Cortex of kidney (tissue), 1 donor: ENCODE results near the gene SMURF2.
"Not testable (repeated sequence)": the region's sequence is repeated elsewhere in the genome, so short reads cannot be mapped to it uniquely, and the experiment has no call there.

Source experiments
- DNase-seq: peaks from one replicate; lab custom pipeline; 2025; lab: John Stamatoyannopoulos, UW

SMURF2 gene

DNA sequence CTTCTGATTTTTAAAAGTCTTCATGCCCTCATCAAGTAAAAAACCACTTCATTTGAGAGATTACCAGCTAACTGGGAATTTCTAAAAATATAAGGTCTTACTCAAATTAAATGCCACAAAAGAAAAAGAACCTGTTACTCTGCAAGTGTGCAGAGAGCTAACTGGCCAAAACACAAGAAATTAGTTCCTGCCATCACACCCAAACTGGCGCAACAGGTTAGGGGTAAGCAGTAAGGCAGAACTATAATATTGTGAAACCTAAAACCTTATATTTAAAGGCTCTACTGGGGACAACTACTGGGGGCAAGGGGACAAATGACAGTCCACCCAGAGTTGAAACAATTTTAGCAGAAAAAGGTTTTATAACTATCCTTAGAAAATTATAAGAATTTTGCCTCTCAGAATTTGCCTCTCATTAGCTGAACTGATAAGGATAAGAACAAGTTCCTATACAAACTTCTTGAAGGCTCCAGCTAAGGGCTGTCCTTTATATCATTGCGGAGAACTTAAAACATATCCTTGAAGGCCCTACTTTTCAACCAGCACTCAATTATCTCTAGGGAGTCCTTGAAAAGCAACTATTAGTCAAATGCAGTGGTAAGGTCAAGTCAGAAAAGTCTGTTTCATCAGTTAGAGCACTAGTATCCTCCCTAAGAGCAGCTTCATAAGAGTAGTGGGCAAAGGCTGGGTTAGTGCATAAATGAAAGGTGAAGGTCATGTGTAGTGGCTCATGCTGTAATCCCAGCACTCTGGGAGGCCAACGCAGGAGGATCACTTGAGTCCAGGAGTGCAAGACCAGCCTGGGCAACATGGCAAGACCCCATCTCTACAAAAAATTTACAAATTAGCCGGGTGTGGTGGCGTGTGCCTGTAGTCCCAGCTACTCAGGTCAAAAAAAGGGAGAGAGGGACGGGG is 31.5 kb downstream of the SMURF2 start:
- no peak for DNase-seq

DNA sequence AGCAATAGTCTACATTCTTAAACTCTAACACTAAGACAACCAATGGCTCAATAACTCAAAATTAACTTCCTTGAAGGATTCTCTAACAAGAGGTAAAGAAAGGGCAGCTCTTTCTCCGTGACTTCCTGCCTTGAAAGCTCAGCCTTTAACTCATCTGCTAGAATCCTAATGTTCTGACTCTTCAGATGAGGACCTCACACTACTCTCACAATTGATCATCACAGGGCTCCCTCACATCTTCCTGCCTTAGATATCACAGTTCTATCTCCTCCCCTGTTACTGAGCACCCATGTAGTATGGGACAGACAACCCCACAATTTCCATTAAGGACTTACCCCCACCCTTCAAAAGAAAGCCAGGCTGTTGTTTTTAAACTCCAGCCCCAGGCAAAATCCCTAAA is 33.5 kb downstream of the SMURF2 start:
- no peak for DNase-seq

DNA sequence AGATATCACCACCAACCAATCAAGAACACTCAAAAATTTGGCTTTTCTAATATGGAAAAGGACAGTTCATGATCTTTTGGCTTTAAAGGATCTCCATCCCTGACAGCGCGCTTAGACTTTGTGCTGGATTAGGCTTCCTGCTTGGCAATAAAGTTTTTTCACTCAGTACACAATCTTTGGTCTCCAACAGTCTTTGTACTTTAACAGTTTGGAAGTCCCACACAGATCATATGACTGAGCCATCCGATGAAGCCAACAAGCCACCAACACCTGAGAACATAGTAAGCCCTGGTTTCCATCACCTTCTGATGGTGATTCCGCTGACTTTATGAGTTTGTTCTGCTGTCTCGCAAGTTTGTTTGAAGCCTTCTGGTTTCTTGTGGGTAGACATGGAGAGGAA is 34.3 kb downstream of the SMURF2 start:
- no peak for DNase-seq

DNA sequence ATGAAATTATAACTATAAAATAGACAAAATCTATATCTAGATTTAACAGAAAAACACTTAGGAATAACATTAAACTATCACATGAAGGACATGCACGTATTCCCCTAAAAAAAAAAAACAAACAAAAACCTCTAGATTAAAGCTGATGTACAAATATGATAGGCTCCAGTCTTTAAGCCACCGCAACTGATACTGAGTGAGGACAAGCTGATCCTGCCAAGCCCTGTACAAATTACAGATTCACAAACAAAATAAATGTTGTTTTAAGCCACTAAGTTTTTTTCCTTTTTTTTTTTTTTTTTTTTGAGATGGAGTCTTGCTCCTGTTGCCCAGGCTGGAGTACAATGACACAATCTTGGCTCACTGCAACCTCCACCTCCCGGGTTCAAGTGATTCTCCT is 35.3 kb downstream of the SMURF2 start:
- no peak for DNase-seq

DNA sequence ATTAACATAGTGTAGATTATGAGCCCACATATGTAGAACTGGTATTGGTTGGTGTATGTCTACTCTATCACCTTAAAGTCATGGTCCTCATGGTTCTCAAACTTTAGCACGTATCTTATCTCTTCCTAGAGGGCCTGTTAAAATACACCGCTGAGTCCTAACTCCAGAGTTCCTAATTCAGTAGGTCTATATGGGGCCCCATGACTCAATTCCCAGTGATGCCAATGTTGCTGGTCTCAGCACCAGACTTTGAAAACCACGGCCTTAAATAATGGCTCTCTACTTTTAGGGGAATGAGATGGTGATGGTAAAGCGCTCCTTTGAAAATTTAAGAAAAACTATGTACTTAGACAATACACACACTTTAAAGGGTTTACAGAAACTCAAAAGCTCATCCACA is 36.6 kb downstream of the SMURF2 start:
- DNase-seq, result no peak

DNA sequence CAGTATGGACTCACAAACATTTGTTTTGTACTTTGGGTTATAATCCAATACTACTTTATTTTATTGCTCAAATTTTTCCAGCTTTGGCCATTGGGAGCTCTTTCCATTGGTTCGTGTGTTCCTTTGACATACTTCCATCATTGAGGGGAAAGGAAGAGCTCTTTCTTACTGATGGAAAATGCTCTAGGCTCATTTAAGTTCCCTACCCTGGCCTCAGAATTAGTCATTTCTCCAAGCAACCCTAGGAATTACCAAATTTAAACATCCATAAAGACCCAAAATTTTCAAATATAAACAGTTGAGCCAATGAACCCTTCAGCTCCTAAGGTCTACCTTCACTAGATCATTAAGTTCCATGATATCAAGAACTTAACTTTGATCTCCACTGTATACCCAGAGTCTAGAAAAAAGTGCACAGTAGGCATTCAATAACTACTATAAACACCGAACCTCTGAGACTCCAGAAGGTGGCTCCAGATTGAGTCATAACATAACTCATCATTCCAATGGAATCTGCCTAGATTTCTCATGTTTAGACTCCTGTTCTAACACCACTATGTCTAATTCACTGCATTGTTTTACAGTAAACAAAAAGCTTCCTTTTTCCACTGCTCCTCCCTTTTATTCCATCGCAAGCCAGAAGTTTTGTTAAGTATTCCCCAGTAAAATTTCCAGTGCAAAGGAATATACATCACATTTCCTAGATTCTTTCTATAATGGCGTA is 39.0 kb downstream of the SMURF2 start:
- DNase-seq, result no peak

DNA sequence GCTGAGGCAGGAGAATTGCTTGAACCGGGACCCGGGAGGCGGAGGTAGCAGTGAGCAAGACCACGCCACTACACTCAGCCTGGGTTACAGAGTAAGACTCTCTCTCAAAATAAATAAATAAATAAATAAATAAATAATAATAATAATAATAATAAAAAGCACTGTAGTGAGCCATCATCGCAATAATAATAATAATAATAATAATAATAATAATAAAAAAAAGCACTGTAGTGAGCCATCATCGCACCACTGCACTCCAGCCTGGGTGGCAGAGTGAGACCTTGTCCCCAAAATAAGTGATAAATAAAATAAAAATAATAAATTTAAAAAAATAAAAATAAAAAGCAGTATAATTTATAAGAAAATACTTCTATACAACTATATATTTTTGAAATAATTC is 40.3 kb downstream of the SMURF2 start:
- no peak for DNase-seq

DNA sequence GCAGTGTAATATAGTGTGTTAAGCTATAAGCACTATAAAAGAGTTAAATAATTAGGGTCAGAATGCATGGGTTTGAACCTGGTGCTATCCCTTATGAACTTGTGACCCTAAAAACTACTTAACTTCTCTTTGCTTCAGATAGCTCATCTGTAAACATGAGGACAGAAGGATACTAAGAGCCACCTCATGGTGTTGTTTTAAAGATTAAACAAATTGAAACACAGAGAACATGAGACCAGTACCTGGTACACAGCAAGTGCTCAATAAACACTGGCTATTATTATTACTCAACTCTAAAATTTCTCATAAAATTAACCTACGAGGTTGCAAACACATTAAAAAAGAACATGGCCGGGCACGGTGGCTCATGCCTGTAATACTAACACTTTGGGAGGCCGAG is 43.3 kb downstream of the SMURF2 start:
- no peak for DNase-seq

DNA sequence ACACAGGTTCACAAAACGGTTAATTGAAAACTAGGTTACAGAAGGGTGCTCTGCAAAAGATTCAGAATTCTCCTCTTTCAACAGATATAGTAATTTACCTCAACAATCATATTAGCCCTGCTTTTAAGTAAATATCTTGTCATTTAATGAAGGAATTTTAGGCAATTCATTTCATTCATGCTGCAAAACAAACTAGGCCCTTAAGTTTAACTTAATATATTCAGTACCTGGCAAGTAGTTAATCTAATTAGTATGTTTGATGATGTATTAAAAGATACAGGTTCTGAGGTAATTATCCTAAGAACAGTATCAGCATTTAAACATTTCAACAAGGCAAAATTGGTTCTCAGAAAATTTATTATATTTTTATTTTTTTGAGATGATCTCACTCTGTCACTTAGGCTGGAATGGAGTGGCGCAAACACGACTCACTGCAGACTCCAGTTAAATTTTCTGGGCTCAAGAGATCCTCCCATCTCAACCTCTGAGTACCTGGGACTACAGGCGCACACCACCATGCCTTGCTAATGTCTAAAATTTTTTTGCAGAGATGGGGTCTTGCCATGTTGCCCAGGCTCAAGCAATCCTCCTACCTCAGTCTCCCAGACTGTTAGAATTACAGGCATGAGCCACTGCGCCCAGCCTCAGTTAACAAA is 44.9 kb downstream of the SMURF2 start:
- no peak for DNase-seq

DNA sequence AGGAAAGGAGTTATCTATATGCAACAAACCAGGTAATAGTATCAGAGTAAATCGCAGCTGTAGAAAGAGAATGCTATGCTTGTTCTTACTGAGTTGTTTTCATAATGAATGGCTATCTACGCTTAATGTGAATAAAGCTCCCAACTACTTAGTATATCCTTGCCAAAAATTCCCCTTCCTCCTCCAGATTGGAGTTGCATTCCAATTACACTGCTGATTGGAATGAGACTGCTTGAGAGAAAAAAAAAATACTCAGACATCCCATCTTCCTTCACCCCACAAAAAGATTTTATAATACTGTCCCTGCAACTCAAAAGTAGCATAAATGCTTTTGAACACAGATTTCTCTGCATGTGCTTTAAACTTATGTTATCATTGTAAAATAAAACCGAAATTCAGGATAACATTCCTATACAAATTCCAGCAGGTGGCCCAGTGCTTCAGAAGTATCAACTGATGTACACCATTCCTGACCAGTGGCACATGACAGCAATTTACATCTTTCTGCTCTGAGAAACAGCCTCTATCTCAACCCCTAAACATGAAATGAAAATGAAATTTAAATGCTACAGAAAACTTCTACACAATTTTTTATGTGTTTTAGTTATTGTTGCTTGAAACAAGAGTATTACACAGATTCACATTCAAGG is 47.0 kb downstream of the SMURF2 start:
- no peak for DNase-seq

DNA sequence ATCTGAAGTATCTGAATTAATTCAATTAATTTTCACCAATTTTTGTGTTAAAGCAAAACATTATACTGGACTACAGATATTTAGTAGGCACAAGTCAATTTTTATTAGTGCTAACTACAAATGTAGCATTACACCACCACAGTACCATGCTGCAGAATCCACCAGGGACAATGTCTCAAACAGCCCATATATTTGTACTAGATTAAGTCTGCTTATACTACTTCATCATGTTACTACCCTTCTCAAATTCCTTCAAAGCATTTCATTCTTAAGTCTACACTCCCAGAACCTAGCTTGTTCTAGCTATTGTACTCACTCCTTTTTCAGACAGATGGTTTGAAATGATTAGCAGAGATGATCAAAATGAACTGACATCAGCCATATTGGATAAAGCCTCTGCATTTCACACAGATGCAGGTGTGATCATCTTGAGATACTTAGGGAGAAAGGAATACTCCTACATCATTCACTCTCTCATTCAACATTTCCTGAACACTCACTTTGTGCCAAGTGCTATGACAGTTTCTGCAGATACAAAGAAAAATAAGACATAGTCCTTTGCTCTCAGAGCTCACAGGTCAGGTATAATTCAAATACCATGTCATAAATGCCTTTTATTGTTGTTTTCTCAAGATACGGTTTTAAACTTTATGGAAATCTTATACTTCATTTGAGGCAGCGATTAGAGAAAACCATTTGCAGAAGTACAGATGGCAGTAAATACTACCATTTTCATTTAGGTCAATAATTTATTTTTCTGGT is 47.7 kb downstream of the SMURF2 start:
- no peak for DNase-seq

DNA sequence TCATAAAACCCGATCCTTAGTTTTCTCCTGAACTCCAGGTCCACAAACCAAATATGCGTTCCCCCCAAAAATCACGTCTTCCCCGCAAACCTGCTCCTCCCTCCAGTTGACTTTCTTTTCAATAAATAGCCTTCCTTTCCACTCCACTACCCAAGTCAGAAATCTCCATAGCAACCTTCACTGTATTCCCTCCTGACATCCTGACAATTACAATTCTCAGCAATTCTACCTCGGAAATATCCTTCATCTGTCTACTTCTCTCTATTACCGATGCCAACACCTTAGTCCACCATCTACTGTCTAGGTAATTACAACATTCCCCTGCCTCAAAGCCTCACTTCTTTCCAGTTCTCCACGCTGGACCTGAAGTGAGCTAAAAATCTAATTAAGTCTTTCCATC is 50.7 kb downstream of the SMURF2 start:
- DNase-seq, result no peak

DNA sequence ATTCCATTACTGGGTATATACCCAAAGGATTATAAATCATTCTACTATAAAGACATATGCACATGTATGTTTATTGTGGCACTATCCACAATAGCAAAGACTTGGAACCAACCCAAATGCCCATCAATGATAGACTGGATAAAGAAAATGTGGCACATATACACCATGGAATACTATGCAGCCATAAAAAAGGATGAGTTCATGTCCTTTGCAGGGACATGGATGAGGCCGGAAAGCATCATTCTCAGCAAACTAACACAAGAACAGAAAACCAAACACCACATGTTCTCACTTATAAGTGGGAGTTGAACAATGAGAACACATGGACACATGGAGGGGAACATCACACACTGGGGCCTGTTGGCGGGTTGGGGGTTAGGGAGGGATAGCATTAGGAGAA is 51.9 kb downstream of the SMURF2 start:
- DNase-seq, result not testable (repeated sequence)

DNA sequence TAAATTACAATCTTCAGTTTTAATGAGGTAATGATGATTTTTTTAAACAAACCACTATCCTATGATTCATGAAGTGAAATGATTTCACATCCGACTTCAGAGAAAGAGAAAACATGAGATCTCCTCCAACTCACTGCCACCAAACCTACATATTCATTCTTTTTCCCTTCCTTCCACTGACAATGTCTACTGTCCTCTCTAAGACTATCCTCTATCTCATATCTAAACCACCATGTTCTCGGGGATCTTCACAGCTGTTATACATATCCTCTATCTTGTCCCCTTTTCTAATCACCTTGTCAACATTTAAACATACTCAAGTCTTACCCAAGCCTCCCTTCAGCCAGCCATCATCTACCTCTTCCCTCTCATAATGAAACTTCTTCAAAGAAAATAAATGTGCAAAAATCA is 53.5 kb downstream of the SMURF2 start:
- no peak for DNase-seq

DNA sequence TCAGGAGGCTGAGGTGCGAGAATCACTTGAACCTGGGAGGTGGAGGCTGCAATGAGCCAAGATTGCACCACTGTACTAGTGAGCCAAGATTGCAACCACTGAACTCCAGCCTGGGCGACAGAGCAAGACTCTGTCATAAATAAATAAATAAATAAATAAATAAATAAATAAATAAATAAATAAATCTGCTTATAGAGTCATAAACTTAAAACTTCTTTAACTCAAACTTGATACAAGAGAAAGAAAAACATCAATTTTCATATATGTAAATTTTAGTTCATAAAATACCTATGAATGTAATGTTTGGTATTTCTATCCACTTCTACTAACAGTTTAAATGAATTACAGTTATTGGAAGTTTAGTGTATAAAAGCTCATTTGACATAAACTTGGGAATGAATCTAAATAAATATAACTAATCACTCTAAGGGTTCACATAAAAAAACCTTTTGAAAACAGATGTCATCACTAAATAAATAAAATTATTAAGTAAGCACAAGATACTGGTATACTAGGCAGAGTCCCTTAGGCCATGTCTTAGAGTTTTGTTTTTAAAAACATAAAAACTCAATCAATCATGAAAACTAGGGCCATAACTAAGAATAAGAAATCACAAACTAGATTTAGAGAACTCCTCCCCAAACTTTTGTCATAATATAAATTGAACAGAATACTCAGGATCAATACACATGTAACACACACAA is 54.1 kb downstream of the SMURF2 start:
- no peak for DNase-seq

DNA sequence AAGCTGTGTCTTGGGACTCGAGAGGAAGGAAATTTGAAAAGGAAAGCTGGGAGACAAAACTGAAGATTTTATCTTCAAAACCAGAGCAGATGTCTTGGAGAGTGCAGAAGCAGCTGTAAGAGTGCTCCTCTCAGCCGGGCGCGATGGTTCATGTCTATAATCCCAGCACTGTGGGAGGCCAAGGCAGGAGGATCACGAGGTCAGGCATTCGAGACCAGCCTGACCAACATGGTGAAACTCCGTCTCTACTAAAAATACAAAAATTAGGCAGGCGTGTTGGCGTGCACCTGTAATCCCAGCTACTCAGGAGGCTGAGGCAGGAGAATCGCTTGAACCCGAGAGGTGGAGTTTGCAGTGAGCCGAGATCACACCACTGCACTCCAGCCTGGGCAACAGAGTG is 57.6 kb downstream of the SMURF2 start:
- DNase-seq, result not testable (repeated sequence)

DNA sequence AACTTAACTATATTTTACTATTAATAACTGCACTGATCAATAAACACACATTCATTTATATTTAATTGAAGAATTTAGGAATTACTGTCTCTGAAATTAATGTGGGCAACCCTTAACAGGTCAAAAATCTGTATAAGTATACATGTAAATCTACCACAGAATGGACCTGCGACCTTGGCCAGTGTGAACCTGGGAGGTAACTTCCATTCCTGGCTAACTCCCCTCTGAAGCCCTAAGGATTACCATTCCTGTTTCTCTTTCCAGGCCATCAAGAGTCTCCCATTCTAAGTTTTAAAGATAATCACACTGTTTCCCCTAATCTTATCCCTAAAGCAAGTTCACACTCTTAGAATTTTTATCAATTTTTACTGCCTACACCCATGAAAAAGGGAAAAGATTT is 58.1 kb downstream of the SMURF2 start:
- no peak for DNase-seq

DNA sequence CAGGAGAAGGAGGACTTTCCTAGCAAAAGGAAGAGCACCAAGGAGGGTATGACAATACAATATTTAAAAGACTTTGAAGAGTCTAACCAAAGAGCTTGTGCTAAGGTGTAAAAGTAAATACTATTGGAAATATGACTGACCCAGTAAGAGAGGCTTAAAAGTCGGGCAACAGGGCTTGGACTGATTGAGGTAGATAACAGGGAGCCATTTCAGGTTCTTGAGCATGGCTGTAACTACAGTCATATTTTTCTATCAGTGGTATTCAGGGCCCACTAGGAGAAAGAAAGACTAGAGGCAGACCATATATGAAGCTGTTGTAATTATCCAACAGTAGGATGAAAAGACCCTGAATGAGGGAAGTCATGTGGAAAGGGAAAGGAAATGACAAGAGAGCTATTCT is 62.3 kb downstream of the SMURF2 start:
- DNase-seq, result no peak

DNA sequence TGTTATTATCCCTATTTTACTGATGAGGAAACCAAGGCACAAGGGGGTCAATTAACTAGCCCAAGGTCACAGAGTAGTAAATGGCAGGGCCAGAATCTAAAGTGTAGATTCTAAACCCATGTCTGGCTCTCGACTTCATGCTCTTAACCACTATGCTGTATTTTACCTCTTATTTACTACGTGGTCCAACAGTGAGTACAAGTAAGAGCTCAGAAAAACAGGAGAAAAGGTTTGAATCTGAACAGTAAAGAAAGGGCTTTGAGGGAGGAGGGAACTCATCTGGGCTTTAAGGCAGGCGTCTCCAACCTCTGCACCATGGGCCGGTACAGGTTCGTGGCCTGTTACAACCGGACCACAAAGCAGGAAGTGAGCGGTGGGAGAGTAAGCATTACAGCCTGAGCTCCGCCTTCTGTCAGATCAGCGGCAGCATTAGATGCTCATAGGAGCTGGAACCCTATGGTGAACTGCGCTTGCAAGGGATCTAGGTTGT is 62.9 kb downstream of the SMURF2 start:
- no peak for DNase-seq

DNA sequence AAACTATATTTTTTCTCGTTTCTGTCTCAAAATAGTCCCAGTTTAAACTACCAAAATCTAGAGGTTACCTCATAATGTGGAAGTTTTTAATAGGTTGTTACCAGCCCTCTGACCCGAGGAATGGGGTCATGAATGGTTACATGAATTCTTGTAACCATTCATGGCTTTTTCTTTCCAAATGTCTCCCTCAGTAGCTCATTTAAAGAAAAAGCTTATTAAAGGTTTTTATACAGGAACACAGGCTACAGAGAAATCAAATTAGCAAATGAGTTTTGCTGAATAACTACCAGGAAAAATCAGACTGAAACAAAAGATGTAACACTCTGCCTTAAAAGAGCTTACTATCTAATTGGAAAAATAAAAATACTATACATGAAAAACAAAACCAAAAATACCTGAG is 63.4 kb downstream of the SMURF2 start:
- no peak for DNase-seq

DNA sequence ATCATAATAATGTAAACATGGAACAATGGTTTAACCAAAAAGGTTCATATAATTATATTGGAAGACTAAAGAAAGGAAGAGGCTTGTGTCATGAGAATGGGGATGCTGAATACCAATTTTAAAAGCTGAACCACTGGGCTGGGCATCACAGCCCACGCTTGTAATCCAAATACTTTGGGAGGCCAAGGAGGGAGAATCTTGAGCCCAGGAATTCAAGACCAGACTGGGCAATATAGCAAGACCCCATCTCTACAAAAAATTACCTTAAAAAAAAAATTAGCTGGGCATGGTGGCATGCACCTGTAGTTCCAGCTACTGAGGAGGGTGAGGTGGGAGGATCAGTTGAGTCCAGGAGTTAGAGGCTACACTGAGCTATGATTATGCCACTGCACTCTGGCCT is 65.1 kb downstream of the SMURF2 start:
- no peak for DNase-seq
